ENCODE results near the gene KCNG2. TPM values are rescaled to one million over a fixed set of nuclear protein-coding genes. Genes with fewer than 3 reads are reported as not detected.

KCNG2 gene
- polyA plus RNA-seq, 1 donor from 2014 or later, result not detected

DNA sequence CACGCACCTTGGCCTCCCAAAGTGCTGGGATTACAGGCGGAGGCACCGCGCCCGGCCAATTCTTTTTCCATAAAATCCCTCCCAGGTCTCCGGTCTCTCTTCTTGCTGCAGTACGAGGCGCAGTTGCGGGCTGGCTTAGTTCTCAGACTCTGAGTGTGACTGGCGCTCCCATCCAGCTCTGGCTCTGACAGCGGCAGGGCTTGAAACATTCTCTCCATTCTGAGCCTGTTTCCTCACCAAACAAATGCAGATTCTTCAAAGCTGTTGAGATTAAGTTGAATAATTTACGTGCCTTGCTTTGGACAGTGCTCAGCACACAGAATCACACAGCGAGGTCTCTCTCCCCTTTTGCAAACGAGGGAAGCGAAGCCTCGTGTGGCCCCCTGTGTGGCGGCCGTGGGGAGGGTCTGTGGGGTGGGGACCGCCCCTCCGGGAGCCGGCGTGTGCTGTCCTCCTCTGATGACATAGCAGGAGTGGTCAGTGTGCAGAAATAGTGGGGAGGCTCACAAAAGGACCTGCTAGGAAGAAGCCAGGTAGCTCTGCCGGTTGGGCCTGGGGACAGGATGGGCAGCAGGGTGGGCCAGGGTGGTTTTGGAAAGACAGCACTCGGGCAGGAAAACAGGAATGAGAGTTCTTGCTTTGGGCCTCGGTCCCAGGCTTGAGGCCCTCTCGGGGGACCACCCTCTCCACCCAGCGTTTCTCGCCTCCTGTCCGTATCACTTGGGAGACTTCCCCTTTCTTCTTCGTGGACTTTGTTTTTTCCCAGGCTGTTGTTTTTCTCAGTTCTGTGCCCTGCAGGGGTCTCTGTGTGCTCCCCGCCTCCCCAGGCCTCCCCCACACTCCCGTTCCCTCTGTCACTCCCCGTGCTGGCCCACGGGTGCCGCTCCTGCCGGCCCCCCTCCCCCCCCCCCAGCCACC lies 75.0 kb downstream of the KCNG2 start:
- TF ChIP-seq SMC3 (conservative IDR thresholded peaks at IDR 0.05; ENCODE audit: poor library complexity), result no peak
- TF ChIP-seq, protein P1, sequence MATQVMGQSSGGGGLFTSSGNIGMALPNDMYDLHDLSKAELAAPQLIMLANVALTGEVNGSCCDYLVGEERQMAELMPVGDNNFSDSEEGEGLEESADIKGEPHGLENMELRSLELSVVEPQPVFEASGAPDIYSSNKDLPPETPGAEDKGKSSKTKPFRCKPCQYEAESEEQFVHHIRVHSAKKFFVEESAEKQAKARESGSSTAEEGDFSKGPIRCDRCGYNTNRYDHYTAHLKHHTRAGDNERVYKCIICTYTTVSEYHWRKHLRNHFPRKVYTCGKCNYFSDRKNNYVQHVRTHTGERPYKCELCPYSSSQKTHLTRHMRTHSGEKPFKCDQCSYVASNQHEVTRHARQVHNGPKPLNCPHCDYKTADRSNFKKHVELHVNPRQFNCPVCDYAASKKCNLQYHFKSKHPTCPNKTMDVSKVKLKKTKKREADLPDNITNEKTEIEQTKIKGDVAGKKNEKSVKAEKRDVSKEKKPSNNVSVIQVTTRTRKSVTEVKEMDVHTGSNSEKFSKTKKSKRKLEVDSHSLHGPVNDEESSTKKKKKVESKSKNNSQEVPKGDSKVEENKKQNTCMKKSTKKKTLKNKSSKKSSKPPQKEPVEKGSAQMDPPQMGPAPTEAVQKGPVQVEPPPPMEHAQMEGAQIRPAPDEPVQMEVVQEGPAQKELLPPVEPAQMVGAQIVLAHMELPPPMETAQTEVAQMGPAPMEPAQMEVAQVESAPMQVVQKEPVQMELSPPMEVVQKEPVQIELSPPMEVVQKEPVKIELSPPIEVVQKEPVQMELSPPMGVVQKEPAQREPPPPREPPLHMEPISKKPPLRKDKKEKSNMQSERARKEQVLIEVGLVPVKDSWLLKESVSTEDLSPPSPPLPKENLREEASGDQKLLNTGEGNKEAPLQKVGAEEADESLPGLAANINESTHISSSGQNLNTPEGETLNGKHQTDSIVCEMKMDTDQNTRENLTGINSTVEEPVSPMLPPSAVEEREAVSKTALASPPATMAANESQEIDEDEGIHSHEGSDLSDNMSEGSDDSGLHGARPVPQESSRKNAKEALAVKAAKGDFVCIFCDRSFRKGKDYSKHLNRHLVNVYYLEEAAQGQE (IDR thresholded peaks at IDR 0.05; ENCODE audit: borderline replicate concordance), result no peak
- TF ChIP-seq, protein P2, sequence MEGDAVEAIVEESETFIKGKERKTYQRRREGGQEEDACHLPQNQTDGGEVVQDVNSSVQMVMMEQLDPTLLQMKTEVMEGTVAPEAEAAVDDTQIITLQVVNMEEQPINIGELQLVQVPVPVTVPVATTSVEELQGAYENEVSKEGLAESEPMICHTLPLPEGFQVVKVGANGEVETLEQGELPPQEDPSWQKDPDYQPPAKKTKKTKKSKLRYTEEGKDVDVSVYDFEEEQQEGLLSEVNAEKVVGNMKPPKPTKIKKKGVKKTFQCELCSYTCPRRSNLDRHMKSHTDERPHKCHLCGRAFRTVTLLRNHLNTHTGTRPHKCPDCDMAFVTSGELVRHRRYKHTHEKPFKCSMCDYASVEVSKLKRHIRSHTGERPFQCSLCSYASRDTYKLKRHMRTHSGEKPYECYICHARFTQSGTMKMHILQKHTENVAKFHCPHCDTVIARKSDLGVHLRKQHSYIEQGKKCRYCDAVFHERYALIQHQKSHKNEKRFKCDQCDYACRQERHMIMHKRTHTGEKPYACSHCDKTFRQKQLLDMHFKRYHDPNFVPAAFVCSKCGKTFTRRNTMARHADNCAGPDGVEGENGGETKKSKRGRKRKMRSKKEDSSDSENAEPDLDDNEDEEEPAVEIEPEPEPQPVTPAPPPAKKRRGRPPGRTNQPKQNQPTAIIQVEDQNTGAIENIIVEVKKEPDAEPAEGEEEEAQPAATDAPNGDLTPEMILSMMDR (IDR thresholded peaks at IDR 0.05; ENCODE audit: poor library complexity, severe bottlenecking), result no peak
- no peak for TF ChIP-seq TAF1 (IDR thresholded peaks at IDR 0.05; ENCODE audit: low read depth)
- TF ChIP-seq EZH2 (IDR thresholded peaks at IDR 0.05; ENCODE audit: borderline replicate concordance, insufficient read depth, low read length, poor library complexity, severe bottlenecking), result no peak
- no peak for TF ChIP-seq EP300 (conservative IDR thresholded peaks at IDR 0.05; ENCODE audit: poor library complexity, severe bottlenecking)
- no peak for TF ChIP-seq MXI1 (conservative IDR thresholded peaks at IDR 0.05; ENCODE audit: poor library complexity, severe bottlenecking)
- no peak for TF ChIP-seq RAD21 (conservative IDR thresholded peaks at IDR 0.05)
- no peak for TF ChIP-seq POLR2AphosphoS5 (IDR thresholded peaks at IDR 0.05)
- H4K20me1 ChIP-seq (ENCODE audit: insufficient read depth), result no peaks in the 10 kb centered on the region
- no peaks in the 10 kb centered on the region for H3K27me3 ChIP-seq (ENCODE audit: insufficient read depth, low read depth, low read length)
- no peaks in the 10 kb centered on the region for H3K9me3 ChIP-seq (ENCODE audit: low read length)
- H2AFZ ChIP-seq (ENCODE audit: low read depth, low read length), result no peak overlapping the region
- H3K79me2 ChIP-seq (replicated peaks; ENCODE audit: insufficient read depth, low read length), result no peaks in the 10 kb centered on the region
- no peaks in the 10 kb centered on the region for H3K9me2 ChIP-seq (ENCODE audit: insufficient read depth, low read length)
- no peaks in the 10 kb centered on the region for H3F3A ChIP-seq (ENCODE audit: insufficient read depth, low read length, poor library complexity, severe bottlenecking)
- H3K27ac ChIP-seq (ENCODE audit: low read length), result no peak overlapping the region
- H3K4me2 ChIP-seq (ENCODE audit: low read length), result no peak overlapping the region
- no peak overlapping the region for H3K4me3 ChIP-seq (ENCODE audit: low read length)
- no peak overlapping the region for H3K9ac ChIP-seq (ENCODE audit: low read length)
- H3K36me3 ChIP-seq (ENCODE audit: insufficient read depth, low read length), result no peaks in the 10 kb centered on the region

DNA sequence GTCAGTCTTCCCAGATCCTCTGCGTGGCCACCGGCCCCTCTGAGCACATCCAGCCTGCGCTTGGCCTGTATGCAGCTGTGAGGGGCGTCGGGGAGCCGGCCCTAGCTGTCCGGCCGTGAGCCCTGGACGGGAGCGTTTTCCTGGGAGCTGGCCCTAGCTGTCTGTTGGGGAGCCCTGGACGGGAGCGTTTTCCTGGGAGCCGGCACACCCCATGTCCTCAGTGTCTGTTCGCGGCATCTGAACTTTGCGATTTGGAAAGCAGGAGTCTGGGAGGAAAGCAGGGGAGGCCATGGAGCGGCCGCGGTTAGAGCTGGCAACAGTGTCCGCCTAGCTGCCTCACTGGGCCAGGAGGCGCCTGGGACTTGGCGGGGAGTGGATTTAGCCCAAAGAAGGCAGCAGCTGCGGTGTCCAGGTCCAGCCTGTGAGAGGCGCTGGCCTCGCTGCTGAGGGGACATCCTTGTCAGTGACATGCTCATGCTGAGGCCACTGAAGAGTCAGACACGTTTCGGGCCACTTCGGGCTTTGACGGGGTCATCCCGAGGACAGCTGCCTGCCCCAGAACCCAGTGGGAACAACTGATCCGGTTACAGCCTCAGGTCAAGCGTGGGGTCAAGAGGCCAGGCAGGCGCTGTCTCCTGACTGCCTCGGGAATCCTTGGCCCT lies 75.8 kb downstream of the KCNG2 start:
- Histone ChIP-seq H3K27me3 (ENCODE audit: insufficient read depth, low read depth, low read length) (no peaks in the 10 kb centered on the region), H3K4me2 (ENCODE audit: low read length) (no peak overlapping the region), H3K79me2 (replicated peaks; ENCODE audit: insufficient read depth, low read length) (no peaks in the 10 kb centered on the region), H4K20me1 (ENCODE audit: insufficient read depth) (no peaks in the 10 kb centered on the region), H3K4me3 (ENCODE audit: low read length) (no peak overlapping the region), H2AFZ (ENCODE audit: low read depth, low read length) (no peak overlapping the region), H3K36me3 (ENCODE audit: insufficient read depth, low read length) (no peaks in the 10 kb centered on the region), H3F3A (ENCODE audit: insufficient read depth, low read length, poor library complexity, severe bottlenecking) (no peaks in the 10 kb centered on the region), H3K9me3 (ENCODE audit: low read length) (no peaks in the 10 kb centered on the region), H3K9ac (ENCODE audit: low read length) (no peak overlapping the region), H3K27ac (ENCODE audit: low read length) (no peak overlapping the region), H3K9me2 (ENCODE audit: insufficient read depth, low read length) (no peaks in the 10 kb centered on the region)
- TF ChIP-seq SMC3 (conservative IDR thresholded peaks at IDR 0.05; ENCODE audit: poor library complexity) (no peak), MXI1 (conservative IDR thresholded peaks at IDR 0.05; ENCODE audit: poor library complexity, severe bottlenecking) (no peak), POLR2AphosphoS5 (IDR thresholded peaks at IDR 0.05) (no peak), EP300 (conservative IDR thresholded peaks at IDR 0.05; ENCODE audit: poor library complexity, severe bottlenecking) (no peak), TAF1 (IDR thresholded peaks at IDR 0.05; ENCODE audit: low read depth) (no peak), RAD21 (conservative IDR thresholded peaks at IDR 0.05) (no peak), EZH2 (IDR thresholded peaks at IDR 0.05; ENCODE audit: borderline replicate concordance, insufficient read depth, low read length, poor library complexity, severe bottlenecking) (no peak)
- TF ChIP-seq, protein P1 (IDR thresholded peaks at IDR 0.05; ENCODE audit: borderline replicate concordance), result no peak
- TF ChIP-seq, protein P2 (IDR thresholded peaks at IDR 0.05; ENCODE audit: poor library complexity, severe bottlenecking), result no peak
